ENCODE results near the gene MAD1L1. TPM values are rescaled to one million over a fixed set of nuclear protein-coding genes. Genes with fewer than 3 reads are reported as not detected.

The MAD1L1 gene
- total and polyA plus RNA-seq, 7 donors = 11.7 to 17.5 (median 15.6) TPM

DNA sequence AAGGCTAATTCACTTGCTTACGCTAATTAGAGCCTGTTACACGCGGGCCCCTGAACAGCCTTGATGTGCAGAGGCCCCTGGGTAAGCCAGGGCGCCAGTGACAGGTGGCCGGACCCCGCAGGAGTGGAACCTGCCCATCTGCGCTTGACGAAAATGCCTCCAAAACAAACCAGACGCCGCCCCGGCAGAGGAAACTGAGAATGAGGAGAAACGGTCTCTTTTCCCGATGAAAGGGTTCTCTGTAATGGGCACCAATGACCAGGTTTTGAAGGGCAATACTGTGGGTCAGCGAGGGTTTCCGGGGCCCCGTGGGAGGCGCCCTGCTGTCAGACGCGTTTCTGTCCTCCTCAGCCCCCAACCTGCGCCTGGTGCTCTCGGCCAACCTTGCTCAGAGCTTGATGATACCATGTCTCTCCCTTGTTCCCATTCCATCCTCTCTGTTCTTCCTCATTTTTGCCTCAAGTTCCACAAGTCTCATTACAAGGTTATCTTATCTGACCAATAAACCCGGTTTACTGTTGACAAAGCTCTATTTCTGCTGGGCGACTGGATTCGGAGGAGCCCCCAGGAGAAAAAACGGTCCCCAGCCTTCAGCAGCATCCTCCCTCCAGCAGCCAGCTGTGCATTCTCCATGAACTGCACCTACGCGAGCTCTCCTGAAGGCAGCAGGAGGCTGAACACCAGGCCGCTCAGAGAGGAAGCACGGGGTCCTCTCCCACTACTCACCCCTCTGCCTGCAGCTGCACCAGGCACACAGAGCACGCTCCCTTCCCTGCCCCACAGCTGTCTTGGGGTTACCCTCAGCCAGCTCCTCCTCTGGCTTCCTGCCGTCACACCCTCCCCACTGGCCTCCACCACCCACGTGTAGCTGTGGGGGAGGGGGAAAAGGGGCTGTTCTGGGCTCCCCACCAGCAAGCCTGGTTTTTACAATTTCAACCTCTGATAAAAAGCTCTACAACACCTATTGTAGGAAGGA, 202.0 kb downstream of the MAD1L1 start:
- DNase-seq = peak; percentile 7 to 32
- TF ChIP-seq, protein P1, sequence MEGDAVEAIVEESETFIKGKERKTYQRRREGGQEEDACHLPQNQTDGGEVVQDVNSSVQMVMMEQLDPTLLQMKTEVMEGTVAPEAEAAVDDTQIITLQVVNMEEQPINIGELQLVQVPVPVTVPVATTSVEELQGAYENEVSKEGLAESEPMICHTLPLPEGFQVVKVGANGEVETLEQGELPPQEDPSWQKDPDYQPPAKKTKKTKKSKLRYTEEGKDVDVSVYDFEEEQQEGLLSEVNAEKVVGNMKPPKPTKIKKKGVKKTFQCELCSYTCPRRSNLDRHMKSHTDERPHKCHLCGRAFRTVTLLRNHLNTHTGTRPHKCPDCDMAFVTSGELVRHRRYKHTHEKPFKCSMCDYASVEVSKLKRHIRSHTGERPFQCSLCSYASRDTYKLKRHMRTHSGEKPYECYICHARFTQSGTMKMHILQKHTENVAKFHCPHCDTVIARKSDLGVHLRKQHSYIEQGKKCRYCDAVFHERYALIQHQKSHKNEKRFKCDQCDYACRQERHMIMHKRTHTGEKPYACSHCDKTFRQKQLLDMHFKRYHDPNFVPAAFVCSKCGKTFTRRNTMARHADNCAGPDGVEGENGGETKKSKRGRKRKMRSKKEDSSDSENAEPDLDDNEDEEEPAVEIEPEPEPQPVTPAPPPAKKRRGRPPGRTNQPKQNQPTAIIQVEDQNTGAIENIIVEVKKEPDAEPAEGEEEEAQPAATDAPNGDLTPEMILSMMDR (IDR thresholded peaks at IDR 0.05) = no peak
- H3K27me3 ChIP-seq (ENCODE audit: insufficient read depth in 3 of 3, low read length in 2 of 3) = no peaks in the 10 kb centered on the region
- intact Hi-C loops (cut with DNase I) = no loop called here
- no peaks in the 10 kb centered on the region for H3K4me1 ChIP-seq
- WGBS, 3 donors = 80 to 86% (median 80%) methylated on average over 32 of the region's 32 CpGs
- H3K36me3 ChIP-seq (ENCODE audit: insufficient read depth in 1 of 2, low read depth in 1 of 2) = no peaks in the 10 kb centered on the region
- ATAC-seq = no peak
- H3K27ac ChIP-seq = no peak overlapping the region
- H3K9me3 ChIP-seq = peaks cover 4% of the 10 kb centered on the region
- H3K4me3 ChIP-seq = no peak overlapping the region

GRCh38 chr7:2029936-2030335, 202.8 kb downstream of the MAD1L1 start:
- H3K36me3 ChIP-seq (ENCODE audit: insufficient read depth in 1 of 2, low read depth in 1 of 2) = no peaks in the 10 kb centered on the region
- no peaks in the 10 kb centered on the region for H3K27me3 ChIP-seq (ENCODE audit: insufficient read depth in 3 of 3, low read length in 2 of 3)
- WGBS, 3 donors = 89 to 93% (median 91%) methylated on average over 15 of the region's 15 CpGs

DNA sequence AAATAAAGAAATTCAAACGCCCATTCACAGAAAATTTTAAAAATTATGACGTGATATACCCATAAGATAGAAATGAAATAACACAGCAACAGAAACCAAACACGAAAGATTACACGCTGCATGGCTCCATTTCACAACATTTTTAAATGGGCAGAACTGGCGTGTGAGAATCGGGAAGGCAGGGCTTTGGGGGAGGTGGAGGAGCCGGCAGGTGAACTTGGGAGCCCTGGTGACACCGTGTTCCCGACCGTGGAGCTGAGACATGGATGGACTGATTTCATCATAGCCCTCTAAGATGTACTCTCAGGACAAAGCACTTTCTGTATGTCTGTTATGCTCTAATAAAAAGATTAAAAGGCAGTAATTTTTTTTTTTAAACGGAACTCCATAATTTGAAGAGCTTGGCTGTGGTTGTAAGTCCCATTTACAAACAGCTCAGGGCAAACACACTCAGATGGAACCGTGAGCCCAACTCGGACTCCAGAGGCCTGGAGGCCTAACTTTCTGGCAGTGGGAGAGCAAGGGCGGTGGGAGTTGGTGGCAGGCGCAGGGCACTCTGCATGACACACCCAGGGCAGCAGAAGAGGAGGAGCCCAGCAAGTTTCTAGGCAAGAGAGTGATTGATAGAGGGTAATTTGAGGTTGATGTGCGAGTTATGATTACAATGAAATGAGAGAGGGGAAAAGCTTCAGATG, 203.4 kb downstream of the MAD1L1 start:
- H3K36me3 ChIP-seq (ENCODE audit: insufficient read depth in 1 of 2, low read depth in 1 of 2) = no peaks in the 10 kb centered on the region
- ATAC-seq (no peak), DNase-seq (peak in 1 of 2 donors; percentile 17)
- H3K4me3 ChIP-seq = no peak overlapping the region
- H3K27ac ChIP-seq = no peak overlapping the region
- H3K9me3 ChIP-seq = peaks cover 14% of the 10 kb centered on the region
- no peaks in the 10 kb centered on the region for H3K27me3 ChIP-seq (ENCODE audit: insufficient read depth in 3 of 3, low read length in 2 of 3)
- TF ChIP-seq, protein P1 (IDR thresholded peaks at IDR 0.05) = no peak
- intact Hi-C loops (cut with DNase I) = no loop called here
- H3K4me1 ChIP-seq = no peaks in the 10 kb centered on the region
- WGBS, 3 donors = 92 to 94% (median 92%) methylated on average over 16 of the region's 16 CpGs

More at GRCh38 chr7:2029936-2030335, 202.8 kb downstream of the MAD1L1 start:
- Histone ChIP-seq H3K4me1 (no peaks in the 10 kb centered on the region), H3K9me3 (peaks cover 12% of the 10 kb centered on the region), H3K4me3 (no peak overlapping the region), H3K27ac (no peak overlapping the region)
- intact Hi-C loops (cut with DNase I) = no loop called here
- TF ChIP-seq, protein P1 (IDR thresholded peaks at IDR 0.05) = no peak
- DNase-seq = peak; percentile 14 to 28
- ATAC-seq = no peak

- Histone ChIP-seq H3K4me1 (no peaks in the 10 kb centered on the region), H3K27me3 (ENCODE audit: insufficient read depth in 3 of 3, low read length in 2 of 3) (no peaks in the 10 kb centered on the region), H3K27ac (no peak overlapping the region), H3K9me3 (peaks cover 14% of the 10 kb centered on the region), H3K36me3 (ENCODE audit: insufficient read depth in 1 of 2, low read depth in 1 of 2) (no peaks in the 10 kb centered on the region), H3K4me3 (no peak overlapping the region)
- TF ChIP-seq, protein P1 (IDR thresholded peaks at IDR 0.05) = no peak
- WGBS, 3 donors = 96 to 99% (median 98%) methylated on average over 7 of the region's 7 CpGs
- no peak for ATAC-seq
- intact Hi-C loops (cut with DNase I) = no loop called here
- DNase-seq = peak in 1 of 2 donors; percentile 12
Observed at GRCh38 chr7:2028733-2029132, 204.0 kb downstream of the MAD1L1 start.
